Measurements from ENCODE around the gene IL21.

DNA sequence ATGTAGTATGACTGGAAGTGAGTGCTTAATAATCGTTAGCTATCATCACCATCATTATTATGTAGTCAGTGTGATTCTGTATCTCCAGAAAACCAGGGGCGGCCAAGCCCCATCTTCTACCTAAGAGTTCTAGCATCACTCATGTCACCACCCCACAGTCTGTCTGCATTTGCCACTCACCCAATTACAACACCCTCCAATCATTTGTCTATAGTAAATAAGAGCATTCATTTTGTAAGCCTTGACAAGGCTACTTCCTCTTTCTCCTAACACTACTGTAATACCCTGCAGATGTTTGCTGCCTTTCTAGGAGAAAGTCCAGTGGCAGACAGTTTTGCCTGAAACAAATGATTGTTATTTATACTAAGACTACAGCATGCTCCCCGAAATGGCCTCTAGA is 15.8 kb upstream of the IL21 start:
- TF ChIP-seq REST (IDR thresholded peaks at IDR 0.05; ENCODE audit: insufficient replicate concordance, low read depth) (no peak), POLR2AphosphoS5 (IDR thresholded peaks at IDR 0.05; ENCODE audit: low read depth) (no peak; the same call in 1 of the 2 replicates), CTCF (IDR thresholded peaks at IDR 0.05; ENCODE audit: insufficient read depth, low read length) (no peak), GABPA (IDR thresholded peaks at IDR 0.05; ENCODE audit: low read depth) (no peak), SPI1 (IDR thresholded peaks at IDR 0.05; ENCODE audit: borderline replicate concordance, low read depth) (peak; percentile 81)
